Neural progenitor cell (in vitro differentiated cells): Measurements from ENCODE around the gene RNPEP.

Source experiments
- EZH2 ChIP-seq: fragments of 200-600 bp; sonication (generic); IDR thresholded peaks from 2 replicates; pipeline ENCODE4 v1.6.1; 2017; ENCODE audit warnings: antibody characterized with exemption, mild to moderate bottlenecking, moderate library complexity
- EZH2phosphoT487 ChIP-seq: fragments of 200-600 bp; sonication (generic); IDR thresholded peaks from 2 replicates; pipeline ENCODE4 v1.6.1; 2017; ENCODE audit warnings: antibody characterized with exemption
- TF ChIP-seq, protein P1 (sequence below): fragments of 200-600 bp; sonication (generic); IDR thresholded peaks from 2 replicates; pipeline ENCODE4 v1.5.1; 2017; ENCODE audit warnings: antibody characterized with exemption, mild to moderate bottlenecking

DNA sequence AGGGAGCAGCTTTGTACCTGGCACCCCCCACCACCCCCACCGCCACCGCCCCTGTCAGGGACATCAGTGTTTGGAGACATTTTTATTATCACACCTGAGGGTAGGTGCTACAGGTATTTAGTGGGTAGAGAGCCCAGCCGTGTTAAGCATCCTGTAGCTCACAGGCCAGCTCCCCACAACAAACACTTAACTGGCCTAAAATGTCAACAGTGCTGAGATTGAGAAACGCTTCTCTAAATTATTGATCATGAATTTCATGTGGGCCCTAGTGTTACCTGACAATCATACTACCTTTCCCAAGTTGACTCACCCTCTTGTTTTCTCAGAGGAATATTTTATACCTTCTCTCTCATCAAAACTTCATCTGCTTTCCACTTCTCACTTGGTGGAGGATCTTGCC is 49.3 kb downstream of the RNPEP start:
- TF ChIP-seq EZH2 (no peak), EZH2phosphoT487 (no peak)
- TF ChIP-seq, protein P1, sequence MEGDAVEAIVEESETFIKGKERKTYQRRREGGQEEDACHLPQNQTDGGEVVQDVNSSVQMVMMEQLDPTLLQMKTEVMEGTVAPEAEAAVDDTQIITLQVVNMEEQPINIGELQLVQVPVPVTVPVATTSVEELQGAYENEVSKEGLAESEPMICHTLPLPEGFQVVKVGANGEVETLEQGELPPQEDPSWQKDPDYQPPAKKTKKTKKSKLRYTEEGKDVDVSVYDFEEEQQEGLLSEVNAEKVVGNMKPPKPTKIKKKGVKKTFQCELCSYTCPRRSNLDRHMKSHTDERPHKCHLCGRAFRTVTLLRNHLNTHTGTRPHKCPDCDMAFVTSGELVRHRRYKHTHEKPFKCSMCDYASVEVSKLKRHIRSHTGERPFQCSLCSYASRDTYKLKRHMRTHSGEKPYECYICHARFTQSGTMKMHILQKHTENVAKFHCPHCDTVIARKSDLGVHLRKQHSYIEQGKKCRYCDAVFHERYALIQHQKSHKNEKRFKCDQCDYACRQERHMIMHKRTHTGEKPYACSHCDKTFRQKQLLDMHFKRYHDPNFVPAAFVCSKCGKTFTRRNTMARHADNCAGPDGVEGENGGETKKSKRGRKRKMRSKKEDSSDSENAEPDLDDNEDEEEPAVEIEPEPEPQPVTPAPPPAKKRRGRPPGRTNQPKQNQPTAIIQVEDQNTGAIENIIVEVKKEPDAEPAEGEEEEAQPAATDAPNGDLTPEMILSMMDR: no peak
